ENCODE data around the gene PRMT7.

PRMT7 gene

DNA sequence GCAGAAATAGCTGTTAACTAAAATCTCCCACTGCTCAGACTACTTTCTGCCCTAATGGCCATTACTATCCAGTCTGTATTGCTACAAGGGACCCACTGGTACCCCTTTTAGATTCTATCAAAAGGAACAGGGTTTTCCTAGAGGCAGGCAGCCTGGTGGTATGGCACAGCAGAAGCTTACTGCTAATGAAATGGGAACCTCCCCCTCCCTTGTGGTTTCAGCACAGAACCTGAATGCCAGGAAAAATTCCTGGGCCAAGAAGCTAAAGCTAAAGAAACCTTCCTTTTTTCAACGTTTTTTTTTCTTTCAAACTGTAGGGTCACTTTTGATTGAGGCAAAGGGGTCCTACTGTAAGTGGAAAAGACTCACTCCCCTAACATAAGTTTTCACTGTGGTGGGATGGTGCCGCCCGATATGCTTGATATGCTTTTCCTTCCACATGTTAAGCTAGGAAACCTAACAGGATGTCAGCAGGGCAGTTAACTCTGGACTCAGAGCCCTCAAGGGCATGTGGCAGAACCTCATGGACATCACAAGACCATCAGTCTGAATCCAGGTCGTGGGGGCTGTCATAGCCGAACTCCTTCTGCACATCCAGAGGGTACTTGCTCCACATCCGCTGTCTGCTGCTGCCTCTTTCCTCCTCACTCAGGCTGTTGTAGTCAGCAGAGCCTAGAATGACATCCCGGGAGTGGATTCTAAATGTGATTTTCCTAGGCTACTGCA is 9.9 kb upstream of the PRMT7 start:
- no peak for DNase-seq (ENCODE audit: extremely low read depth in 1 of 2, low read depth in 1 of 2)

DNA sequence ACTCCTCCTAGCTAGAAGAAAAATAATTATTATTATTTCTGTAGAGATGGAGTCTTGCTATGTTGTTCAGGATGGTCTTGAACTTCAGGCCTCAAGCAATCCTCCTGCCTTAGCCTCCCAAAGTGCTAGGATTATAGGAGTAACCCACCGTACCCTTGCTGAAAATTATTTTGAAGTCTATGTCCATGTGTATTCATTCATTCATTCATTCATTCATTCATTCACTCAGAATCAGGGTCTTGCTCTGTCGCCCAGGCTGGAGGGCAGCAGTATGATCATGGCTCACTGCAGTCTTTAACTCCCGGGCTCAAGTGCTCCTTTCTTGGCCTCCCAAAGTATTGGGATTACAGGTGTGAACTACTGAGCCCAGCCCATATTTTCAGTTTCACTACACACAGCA is 4.2 kb upstream of the PRMT7 start:
- DNase-seq (ENCODE audit: extremely low read depth in 1 of 2, low read depth in 1 of 2) = no peak

DNA sequence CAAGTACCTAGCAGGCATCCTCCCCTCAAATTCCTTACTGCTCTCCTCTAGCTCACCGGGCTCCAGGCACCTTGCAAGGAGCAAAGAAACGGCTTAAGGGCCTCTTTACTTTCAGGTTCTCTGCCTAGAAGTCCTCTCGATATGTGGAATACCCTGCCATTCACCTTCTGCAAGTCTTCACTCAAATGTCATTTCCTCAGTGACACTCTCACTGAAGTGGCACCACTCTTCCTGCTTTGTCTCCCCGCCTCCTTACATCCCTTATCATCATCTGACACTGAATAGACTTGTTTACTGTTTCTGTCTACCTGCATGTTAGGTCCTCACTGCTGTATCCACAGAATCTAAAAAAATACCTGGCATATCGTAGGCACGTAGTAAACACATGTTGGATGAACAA is 1.0 kb upstream of the PRMT7 start:
- no peak for DNase-seq (ENCODE audit: extremely low read depth in 1 of 2, low read depth in 1 of 2)

DNA sequence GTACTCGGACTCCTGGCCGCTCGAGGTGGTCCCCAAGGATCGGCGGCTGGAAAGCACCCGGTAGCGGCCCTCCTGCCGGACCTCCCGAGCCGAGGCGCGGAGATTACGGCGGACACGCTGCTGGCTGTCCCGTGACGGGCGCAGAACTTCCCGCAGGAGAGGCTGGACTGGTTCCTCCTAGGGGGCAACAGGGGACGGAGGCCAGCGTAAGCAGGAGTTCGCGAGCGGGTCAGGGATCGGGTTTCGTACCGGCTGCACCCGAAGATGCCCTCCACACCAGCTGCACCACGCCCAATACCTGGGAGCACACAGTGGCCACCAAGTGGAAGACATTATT is 414 bp upstream of the PRMT7 start:
- DNase-seq (ENCODE audit: extremely low read depth in 1 of 2, low read depth in 1 of 2) = no peak

DNA sequence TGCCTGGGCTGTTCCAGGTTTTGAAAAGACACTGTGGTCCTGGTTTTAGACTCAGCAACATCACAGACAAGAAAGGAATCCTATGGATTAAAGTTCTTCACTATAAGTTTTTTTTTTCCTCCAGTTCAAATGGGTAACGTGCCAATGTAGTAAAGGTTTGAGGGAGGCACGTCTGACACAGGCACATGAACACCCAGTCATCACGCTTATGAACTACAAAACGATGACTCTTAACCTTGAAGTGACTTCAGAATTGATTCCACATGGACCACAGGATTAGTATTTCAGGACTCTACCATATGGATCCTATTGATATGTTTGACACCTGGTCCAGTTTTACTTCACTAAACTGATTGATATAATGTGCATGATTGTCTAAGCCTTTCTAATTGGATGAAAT is 2.3 kb downstream of the PRMT7 start:
- no peak for DNase-seq (ENCODE audit: extremely low read depth in 1 of 2, low read depth in 1 of 2)

DNA sequence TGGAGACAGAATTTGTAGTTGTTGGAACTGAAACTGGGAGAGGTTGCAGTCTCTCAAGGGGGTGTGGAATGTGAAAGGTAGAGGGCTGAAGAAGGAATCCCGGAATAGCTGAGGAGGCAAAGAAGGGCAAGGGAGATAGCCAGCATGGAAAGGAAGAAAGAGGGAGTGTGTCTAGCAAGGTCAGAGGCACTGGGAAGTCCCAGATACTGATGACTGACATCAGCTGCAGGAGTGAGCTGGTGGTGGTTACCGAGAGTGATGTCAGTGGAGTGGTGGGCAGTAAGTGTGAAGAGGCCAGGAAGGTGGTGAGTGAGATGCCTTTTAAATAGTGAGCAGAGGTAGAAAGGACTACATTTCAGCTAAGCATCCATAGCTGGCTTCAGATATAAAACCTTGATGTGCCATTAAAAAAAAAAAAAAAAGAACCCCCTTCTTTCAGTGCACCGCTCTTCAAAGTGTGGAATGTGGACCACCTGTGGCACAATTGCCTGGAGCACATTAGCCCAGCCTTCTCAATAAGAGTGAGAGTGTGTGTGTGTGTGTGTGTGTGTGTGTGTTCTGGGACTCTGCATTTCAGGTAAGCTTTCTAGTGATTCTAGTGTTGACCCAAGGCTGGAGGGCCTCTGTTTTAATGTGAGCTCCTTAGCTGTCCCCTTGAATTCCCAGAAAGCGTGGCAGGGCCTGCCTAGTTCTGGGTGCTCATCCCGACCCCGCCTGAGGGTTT is 8.5 kb downstream of the PRMT7 start:
- peak; percentile 43 to 64 for DNase-seq (ENCODE audit: extremely low read depth in 1 of 2, low read depth in 1 of 2)

DNA sequence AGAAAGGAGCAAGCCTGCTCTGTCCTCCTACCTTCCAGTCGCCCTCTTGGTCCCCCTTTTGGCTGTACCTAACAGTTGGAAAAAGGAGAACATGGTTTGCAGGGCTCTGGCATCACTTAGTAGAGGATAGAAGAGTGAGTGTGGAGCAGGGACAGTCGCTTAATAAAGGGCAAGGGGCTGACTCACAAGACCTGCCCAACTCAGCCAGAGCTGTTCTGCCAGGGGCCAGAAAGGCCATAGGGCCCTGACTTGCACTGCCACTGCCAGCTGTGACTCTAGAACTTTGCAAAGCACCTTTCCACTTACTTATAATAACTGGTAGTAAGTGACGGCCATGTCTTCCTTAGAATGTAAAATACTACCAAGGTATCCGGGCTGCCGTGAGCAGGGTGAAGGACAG is 13.5 kb downstream of the PRMT7 start:
- no peak for DNase-seq (ENCODE audit: extremely low read depth in 1 of 2, low read depth in 1 of 2)

DNA sequence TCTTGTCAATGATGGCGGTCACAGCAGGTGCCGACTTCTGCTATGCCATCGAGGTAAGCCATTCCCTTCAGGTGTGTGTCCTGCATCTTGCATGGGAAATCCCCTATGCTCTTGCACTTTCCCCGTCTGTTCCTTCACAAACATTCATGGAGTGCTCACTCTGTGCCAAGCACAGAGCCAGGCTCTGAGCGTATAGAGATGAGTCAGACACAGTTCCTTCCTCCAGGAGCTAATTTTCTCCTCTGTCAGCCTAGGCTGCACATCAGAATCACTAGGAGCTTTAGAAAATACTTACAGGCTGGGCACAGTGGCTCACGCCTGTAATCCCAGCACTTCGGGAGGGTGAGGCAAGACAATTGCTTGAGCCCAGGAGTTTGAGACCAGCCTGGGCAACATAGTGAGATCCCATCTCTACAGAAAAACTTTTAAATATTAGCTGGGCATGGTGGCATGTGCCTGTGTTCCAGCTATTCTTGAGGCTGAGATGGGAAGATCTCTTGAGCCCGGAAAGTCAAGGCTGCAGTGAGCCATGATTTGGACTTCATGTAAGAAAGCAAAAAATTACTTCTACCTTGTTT is 14.1 kb downstream of the PRMT7 start:
- no peak for DNase-seq (ENCODE audit: extremely low read depth in 1 of 2, low read depth in 1 of 2)

DNA sequence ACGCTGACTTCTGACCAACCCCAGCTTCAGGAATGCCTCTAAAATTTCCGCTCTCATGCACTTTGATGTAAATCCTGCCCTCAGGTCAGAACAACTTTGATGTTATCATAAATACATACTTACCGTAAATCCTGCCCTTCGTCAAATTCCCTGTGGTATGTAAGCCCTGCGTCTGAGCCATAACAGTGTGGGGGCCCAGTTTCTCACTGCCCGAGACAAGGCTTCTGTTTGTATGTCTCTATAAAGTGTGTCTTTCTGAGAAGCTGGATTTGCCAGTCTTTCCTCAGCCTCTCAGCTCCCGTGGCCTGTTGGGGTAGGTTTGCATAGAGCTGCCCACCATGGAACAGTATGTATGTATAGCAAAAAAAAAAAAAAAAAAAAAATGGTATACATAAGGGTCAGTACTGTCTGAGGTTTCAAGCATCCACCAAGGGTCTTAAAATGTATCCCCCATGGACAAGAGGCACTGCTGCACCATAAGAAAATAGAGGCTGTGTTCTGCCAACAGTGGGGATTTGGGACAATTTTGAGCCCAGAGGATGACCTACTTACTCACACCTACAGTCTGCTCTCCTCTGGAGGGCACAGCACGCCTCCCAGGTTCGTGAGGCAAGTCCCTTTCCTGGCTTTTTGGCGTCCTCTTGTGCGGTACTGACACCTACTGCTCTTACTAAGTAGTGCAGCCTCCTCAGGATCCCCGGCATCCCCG is 17.5 kb downstream of the PRMT7 start:
- peak; percentile 30 to 57 for DNase-seq (ENCODE audit: extremely low read depth in 1 of 2, low read depth in 1 of 2)

DNA sequence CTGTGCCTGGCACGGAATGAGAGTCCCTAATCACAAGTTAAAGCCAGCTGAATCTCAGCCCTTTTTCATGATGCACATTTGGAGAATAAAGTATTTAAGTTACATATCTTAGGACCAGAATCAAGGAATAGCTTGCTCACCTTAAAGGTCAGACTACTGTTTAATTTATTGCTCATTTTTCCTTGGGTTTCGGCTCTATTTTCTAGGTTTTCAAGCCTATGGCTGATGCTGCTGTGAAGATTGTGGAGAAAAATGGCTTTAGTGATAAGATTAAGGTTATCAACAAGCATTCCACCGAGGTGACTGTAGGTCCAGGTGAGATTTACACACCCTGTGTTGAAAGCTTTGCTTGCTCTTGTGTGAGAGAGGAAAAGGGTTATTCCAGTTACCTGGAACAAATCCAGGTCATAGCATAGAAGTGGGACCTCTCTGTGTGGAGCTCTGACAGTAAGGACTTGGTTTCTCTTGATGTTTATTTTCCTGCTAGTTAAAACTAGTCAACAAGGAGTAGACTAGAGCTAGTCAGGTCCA is 18.1 kb downstream of the PRMT7 start:
- no peak for DNase-seq (ENCODE audit: extremely low read depth in 1 of 2, low read depth in 1 of 2)

DNA sequence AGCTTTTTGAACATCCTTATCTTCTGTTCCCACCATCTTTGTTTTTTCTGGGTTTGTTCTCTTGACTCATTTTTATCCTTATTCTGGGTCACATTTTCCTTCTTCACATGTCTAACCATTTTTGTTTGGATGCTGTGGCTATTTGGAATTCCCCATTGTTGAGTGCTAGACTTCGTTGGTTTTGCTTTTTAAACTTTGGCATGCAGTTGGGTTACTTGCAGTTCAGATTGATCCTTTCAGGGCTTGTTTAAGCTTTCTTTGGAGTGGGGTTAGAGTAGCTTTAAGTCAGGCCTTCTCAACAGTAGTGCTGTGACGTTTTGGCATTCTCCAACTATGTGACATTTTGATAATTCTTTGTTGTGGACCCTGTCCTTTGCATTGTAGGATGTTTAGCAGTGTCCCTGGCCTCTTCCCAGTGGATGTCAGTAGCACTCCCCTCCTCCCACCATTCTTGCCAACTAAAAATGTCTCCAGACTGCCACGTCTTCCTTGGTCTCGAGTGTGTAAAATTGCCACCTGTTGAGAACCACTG is 21.1 kb downstream of the PRMT7 start:
- no peak for DNase-seq (ENCODE audit: extremely low read depth in 1 of 2, low read depth in 1 of 2)

DNA sequence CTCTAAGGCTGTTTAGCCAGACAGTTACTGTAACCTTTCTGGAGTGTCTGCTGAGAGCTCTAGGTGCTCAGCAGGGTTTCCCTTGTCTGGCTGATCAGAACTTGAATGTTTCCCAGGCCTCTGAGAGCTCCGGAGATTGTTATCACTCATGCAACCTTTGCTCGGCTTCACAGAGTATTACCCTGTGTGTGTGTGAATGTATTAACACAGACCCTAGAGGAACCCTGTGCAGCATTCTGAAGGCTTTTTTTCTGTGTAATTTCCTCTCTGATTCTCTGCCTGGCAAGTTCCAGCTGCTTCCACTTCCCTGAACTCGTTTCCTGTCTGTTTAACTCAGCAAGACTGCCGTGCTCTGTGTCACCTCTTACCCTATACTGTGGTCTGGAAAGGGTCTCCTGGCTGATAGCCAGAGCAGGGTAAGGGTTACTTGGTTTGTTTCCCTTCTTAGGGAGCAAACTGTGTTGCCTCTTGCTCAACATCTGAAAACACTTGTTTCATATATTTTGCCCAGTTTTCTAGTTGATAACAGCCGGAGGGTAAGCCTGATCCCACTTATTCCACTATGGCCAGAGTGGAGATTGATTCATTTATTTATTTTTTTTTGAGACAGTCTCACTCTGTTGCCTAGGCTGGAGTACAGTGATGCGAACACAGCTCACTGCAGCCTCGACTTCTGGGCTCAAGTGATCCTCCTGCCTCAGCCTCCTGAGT is 21.7 kb downstream of the PRMT7 start:
- no peak for DNase-seq (ENCODE audit: extremely low read depth in 1 of 2, low read depth in 1 of 2)

DNA sequence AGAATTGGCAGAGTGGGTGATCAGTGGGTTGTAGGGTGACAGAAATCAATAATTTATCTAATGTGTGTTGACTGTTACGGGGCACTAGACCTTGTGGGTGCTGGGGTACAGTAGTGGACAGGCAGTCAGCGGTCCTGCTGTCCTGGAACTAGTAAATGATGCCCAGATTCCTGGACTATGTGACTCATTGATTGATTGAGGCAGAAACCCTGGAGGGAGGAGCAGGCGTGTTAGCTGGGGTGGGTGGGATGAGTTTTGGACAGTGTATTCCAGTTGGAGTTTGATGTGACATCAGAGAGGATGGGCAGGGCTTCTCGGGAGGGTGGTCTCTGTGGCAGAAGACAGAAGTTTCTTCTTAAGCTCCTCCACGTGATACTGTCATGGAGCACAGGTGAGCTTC is 24.4 kb downstream of the PRMT7 start:
- no peak for DNase-seq (ENCODE audit: extremely low read depth in 1 of 2, low read depth in 1 of 2)

DNA sequence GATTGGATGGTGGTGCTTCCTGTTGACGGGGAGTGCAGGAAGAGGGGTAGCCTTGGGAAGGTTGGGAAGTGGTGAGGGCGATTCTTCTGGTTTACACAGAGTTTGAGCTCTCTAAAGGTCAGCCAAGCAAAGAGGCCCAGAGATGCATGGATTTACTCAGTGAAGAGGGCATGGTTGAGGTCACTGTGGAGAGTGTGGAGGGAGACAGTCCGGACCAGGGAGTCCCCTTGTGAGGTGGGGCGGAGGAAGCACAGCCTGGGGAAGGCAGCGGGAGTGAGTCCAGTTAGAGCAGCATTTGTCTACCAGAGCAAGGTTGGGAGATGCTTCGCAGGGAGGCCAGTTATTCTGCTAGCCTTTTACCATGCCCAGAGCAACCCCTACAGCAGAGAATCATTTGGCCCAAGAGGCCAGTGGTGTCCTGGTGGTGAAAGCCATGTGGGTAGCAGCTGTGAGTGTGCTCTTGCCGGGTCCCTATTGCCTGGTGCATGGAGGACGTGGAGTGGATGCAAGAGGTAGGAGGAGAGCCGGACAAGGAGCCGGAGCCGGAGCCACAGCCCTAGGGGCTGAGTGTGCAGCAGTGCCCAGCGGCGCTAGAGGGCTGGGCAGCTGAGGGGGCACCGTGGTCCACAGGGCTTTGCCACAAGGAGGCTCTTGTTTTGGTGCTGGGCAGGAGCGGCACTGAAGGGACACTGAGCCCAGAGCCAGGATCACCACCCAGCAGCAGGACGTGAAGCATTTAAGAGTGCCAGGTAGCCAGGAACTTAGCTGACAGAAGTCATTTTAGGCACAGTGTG is 27.7 kb downstream of the PRMT7 start:
- no peak for DNase-seq (ENCODE audit: extremely low read depth in 1 of 2, low read depth in 1 of 2)

DNA sequence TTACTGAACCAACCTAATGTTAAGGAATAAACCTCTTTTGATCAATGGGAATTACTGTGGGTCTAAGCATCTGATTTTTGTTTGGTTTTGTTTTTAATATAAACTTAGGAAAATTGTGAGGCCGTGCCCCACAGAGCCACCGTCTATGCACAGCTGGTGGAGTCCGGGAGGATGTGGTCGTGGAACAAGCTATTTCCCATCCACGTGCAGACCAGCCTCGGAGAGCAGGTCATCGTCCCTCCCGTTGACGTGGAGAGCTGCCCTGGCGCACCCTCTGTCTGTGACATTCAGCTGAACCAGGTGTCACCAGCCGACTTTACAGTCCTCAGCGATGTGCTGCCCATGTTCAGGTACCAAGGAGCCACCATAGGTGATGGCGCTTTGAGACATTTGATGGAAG is 28.4 kb downstream of the PRMT7 start:
- no peak for DNase-seq (ENCODE audit: extremely low read depth in 1 of 2, low read depth in 1 of 2)

DNA sequence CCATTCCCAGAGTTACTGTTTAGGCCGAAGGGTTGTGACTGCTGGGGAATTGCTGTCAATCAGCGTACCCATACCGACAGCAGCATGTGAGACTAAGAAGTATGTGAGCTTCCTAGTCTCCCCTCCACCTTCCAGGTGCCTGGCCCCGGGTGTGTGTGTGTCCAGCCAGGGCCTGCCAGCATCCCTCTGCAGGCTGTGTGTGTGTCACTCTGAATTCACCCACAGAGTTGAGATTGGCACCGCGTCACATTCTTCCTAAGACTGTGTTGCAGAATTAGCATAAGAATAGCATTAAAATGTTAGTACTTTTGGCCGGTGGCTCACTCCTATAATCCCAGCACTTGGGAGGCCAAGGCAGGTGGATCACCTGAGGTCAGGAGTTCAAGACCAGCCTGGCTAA is 31.8 kb downstream of the PRMT7 start:
- DNase-seq (ENCODE audit: extremely low read depth in 1 of 2, low read depth in 1 of 2) = no peak

DNA sequence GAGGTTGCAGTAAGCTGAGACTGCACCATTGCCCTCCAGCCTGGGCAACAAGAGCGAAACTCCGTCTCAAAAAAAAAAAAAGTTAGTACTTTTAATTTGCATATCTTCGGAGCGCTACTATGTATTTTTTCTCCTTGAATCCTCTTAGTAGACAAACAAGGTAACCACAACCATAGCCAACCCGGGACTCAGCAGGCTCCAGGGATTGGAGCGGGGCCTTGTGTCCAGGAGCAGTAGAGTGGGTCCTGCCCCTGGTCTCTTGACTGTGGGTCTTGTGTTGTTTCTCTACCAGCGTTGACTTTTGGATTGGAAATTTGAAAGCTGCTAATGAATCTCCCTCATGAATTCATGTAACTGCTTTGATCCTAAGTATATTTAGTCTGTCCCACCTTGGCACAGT is 32.3 kb downstream of the PRMT7 start:
- no peak for DNase-seq (ENCODE audit: extremely low read depth in 1 of 2, low read depth in 1 of 2)

DNA sequence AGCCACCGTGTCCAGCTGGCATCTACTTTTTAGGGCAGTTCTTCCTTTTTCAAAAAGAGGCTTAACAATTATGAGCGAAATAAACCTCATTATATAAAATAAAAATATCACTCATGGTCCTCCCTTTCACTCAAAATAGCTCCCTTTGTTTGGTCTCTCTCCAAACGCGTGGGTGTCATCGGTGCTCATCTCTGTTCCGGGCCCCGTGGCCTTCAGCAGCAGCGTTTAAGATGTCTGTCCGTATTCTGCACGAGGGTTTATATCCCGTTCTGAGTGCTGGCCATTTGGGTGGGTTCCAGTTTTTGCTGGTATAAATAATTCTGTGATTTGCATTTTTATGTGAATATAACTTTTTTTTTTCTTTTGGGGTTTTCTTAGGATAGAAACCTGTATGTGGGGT is 33.4 kb downstream of the PRMT7 start:
- no peak for DNase-seq (ENCODE audit: extremely low read depth in 1 of 2, low read depth in 1 of 2)

DNA sequence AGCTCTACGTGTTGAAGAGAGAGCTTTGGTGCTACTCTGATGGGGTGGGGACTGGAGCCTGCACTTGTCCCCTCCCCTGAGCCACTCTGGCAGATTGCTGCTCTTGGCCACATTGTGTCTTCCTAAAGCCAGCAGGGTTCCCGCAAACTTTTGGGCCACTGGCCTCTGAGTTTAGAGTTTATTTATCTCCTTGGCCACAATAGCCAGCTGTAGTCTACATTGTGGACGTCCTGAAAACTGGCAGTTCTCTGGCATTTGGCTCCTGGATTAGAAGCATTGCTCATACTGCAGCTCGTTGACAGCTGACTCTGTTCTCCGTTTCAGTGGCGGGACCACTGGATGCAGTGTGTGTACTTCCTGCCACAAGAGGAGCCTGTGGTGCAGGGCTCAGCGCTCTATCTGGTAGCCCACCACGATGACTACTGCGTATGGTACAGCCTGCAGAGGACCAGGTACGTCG is 34.6 kb downstream of the PRMT7 start:
- DNase-seq (ENCODE audit: extremely low read depth in 1 of 2, low read depth in 1 of 2) = no peak
